A673 (cell line): ENCODE data around the gene SUFU.
"Not testable (repeated sequence)": the region's sequence is repeated elsewhere in the genome, so short reads cannot be mapped to it uniquely, and the experiment has no call there.

ENCODE experiments used
- EZH2 ChIP-seq: fragments of 200-600 bp; sonication (generic); IDR thresholded peaks from 2 replicates; pipeline ENCODE4 v1.6.1; 2017; ENCODE audit warnings: borderline replicate concordance, low read depth, mild to moderate bottlenecking, mixed read lengths, antibody characterized with exemption, low read length; ENCODE audit not compliant: poor library complexity, severe bottlenecking
- TF ChIP-seq, protein P1 (sequence below): fragments of 300-800, 200-600 bp; sonication (generic); conservative IDR thresholded peaks from 2 replicates; pipeline ENCODE4 v1.5.1; 2017; ENCODE audit warnings: low read depth, mild to moderate bottlenecking, antibody characterized with exemption, low read length, moderate library complexity, mixed read lengths

DNA sequence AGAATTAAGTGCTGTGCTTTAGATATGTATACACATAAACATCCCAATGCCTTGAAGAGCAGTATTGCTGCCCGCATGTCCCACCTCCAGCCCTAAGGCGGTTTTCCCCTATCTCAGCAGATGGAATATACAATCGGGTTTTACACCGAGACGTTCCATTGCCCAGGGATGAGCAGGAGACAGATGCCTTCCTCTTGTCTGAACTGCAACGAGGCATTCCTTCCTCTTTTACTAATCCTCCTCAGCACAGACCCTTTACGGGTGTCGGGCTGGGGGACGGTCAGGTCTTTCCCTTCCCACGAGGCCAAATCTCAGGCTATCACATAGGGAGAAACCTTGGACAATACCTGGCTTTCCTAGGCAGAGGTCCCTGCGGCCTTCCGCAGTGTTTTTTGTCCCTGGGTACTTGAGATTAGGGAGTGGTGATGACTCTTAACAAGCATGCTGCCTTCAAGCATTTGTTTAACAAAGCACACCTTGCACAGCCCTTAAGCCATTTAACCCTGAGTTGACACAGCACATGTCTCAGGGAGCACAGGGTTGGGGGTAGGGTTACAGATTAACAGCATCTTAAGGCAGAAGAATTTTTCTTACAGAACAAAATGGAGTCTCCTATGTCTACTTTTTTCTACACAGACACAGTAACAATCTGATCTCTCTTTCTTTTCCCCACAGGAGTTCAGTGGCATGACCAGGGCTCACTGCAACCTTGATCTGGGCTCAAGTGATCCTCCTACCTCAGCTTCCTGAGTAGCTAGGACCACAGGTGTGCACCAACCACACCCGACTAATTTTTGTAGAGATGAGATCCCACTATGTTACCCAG, 48.9 kb upstream of the SUFU start:
- TF ChIP-seq, protein P1, sequence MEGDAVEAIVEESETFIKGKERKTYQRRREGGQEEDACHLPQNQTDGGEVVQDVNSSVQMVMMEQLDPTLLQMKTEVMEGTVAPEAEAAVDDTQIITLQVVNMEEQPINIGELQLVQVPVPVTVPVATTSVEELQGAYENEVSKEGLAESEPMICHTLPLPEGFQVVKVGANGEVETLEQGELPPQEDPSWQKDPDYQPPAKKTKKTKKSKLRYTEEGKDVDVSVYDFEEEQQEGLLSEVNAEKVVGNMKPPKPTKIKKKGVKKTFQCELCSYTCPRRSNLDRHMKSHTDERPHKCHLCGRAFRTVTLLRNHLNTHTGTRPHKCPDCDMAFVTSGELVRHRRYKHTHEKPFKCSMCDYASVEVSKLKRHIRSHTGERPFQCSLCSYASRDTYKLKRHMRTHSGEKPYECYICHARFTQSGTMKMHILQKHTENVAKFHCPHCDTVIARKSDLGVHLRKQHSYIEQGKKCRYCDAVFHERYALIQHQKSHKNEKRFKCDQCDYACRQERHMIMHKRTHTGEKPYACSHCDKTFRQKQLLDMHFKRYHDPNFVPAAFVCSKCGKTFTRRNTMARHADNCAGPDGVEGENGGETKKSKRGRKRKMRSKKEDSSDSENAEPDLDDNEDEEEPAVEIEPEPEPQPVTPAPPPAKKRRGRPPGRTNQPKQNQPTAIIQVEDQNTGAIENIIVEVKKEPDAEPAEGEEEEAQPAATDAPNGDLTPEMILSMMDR = not testable (repeated sequence)
- TF ChIP-seq EZH2 = not testable (repeated sequence)
